Measurements from ENCODE around the gene RAB3GAP2.

Gene RAB3GAP2

GRCh38 chr1:220303871-220304270, 31.6 kb upstream of the RAB3GAP2 start:
- H3K36me3 ChIP-seq (ENCODE audit: insufficient read depth, low read length) = no peaks in the 10 kb centered on the region
- no peaks in the 10 kb centered on the region for H3K9me3 ChIP-seq (ENCODE audit: low read length)
- H3K4me3 ChIP-seq (ENCODE audit: low read depth in 1 of 2, low read length in 2 of 2) = no peak overlapping the region
- no peak overlapping the region for H3K27ac ChIP-seq (ENCODE audit: low read depth, low read length)
- no peak overlapping the region for H3K9ac ChIP-seq (ENCODE audit: low read length)
- no peaks in the 10 kb centered on the region for H3K27me3 ChIP-seq (ENCODE audit: control insufficient read depth in 1 of 2, insufficient read depth in 2 of 2, low read length in 2 of 2)
- H3K4me1 ChIP-seq (ENCODE audit: insufficient read depth, low read length) = no peaks in the 10 kb centered on the region

DNA sequence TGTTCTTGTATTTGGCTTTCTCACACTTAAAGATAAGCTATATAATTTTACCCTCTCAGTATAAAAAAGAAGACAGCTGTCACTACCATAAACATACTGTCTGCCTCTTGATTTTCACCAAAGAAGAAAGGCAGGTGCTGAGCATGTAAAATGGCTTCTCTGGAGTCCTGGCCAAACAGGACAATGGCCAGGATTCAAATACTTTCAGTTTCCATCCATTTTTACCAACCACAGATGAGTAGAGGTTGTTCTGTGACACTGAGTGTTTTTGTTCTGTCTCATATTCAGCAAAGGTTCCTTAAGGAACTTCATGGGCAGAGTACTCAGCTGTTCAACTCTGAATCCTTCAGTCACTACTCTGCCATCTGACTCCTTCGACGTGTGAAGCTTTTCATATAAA, 29.4 kb upstream of the RAB3GAP2 start:
- Histone ChIP-seq H3K4me1 (ENCODE audit: insufficient read depth, low read length) (no peaks in the 10 kb centered on the region), H3K9ac (ENCODE audit: low read length) (no peak overlapping the region), H3K36me3 (ENCODE audit: insufficient read depth, low read length) (no peaks in the 10 kb centered on the region), H3K9me3 (ENCODE audit: low read length) (no peaks in the 10 kb centered on the region), H3K27me3 (ENCODE audit: control insufficient read depth in 1 of 2, insufficient read depth in 2 of 2, low read length in 2 of 2) (no peaks in the 10 kb centered on the region), H3K27ac (ENCODE audit: low read depth, low read length) (no peak overlapping the region), H3K4me3 (ENCODE audit: low read depth in 1 of 2, low read length in 2 of 2) (no peak overlapping the region)

GRCh38 chr1:220300442-220301121, 28.3 kb upstream of the RAB3GAP2 start:
- H3K27ac ChIP-seq (ENCODE audit: low read depth, low read length) = no peak overlapping the region
- H3K4me3 ChIP-seq (ENCODE audit: low read depth in 1 of 2, low read length in 2 of 2) = no peak overlapping the region
- H3K36me3 ChIP-seq (ENCODE audit: insufficient read depth, low read length) = no peaks in the 10 kb centered on the region
- no peak overlapping the region for H3K9ac ChIP-seq (ENCODE audit: low read length)
- no peaks in the 10 kb centered on the region for H3K4me1 ChIP-seq (ENCODE audit: insufficient read depth, low read length)
- no peaks in the 10 kb centered on the region for H3K9me3 ChIP-seq (ENCODE audit: low read length)
- no peaks in the 10 kb centered on the region for H3K27me3 ChIP-seq (ENCODE audit: control insufficient read depth in 1 of 2, insufficient read depth in 2 of 2, low read length in 2 of 2)

DNA sequence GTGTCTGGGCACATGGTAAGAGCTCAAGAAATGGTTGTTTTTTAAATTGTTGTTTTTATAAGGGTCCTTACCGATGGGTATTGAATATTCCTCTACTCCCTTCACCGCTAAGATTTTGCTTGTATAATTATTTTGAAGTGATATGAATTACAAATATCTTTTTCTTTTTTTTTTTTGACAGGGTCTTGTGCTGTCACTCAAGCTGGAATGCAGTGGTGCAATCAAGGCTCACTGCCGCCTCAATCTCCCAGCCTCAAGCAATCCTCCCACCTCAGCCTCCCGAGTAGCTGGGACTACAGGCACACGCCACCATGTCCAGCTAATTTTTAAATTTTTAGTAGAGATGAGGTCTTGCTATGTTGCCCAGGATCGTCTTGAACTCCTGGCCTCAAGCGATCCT, 27.1 kb upstream of the RAB3GAP2 start:
- H3K27me3 ChIP-seq (ENCODE audit: control insufficient read depth in 1 of 2, insufficient read depth in 2 of 2, low read length in 2 of 2) = no peaks in the 10 kb centered on the region
- no peak overlapping the region for H3K9ac ChIP-seq (ENCODE audit: low read length)
- H3K27ac ChIP-seq (ENCODE audit: low read depth, low read length) = no peak overlapping the region
- H3K4me3 ChIP-seq (ENCODE audit: low read depth in 1 of 2, low read length in 2 of 2) = no peak overlapping the region
- no peaks in the 10 kb centered on the region for H3K4me1 ChIP-seq (ENCODE audit: insufficient read depth, low read length)
- no peaks in the 10 kb centered on the region for H3K9me3 ChIP-seq (ENCODE audit: low read length)
- H3K36me3 ChIP-seq (ENCODE audit: insufficient read depth, low read length) = no peaks in the 10 kb centered on the region

DNA sequence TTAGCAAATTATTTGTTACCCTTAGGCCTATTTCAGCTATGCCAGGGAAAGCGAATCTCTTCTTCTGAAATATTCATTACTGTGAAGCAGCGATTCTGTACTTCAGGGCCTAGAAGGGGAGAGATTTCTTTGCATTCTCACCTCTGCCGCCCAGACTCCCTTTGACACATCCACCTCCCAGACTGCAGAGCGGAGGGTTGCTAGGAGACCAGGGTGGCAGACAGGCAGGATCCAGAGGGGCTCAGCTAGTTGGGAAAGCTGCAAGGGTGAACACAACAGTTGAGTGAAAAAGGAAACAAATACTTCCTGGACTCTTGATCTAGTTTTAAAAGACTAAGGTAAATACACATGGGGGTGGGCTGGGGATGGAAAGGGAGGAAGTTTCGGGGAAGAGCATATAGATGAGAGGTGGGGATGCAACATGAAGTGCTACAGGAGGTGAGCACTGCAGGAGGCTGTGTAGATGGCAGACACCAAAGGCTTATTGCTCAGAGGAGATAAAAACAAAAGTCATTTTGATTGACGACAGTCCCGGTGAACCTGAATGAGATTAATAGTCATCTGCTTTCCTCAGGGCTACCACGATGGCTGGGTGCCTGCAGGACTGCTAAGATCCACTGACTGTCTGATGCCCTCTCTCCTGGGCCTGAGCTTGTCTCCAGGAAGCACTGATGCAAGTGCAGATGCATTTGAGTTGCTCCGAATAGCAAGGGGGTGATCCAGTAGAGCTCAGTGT, 26.4 kb upstream of the RAB3GAP2 start:
- H3K9ac ChIP-seq (ENCODE audit: low read length) = no peak overlapping the region
- no peaks in the 10 kb centered on the region for H3K4me1 ChIP-seq (ENCODE audit: insufficient read depth, low read length)

GRCh38 chr1:220296981-220297380, 24.7 kb upstream of the RAB3GAP2 start:
- no peak overlapping the region for H3K9ac ChIP-seq (ENCODE audit: low read length)
- no peaks in the 10 kb centered on the region for H3K4me1 ChIP-seq (ENCODE audit: insufficient read depth, low read length)
- no peak overlapping the region for H3K4me3 ChIP-seq (ENCODE audit: low read depth in 1 of 2, low read length in 2 of 2)
- no peaks in the 10 kb centered on the region for H3K9me3 ChIP-seq (ENCODE audit: low read length)
- no peak overlapping the region for H3K27ac ChIP-seq (ENCODE audit: low read depth, low read length)
- H3K36me3 ChIP-seq (ENCODE audit: insufficient read depth, low read length) = no peaks in the 10 kb centered on the region
- no peaks in the 10 kb centered on the region for H3K27me3 ChIP-seq (ENCODE audit: control insufficient read depth in 1 of 2, insufficient read depth in 2 of 2, low read length in 2 of 2)

More for the DNA sequence above, 26.4 kb upstream of the RAB3GAP2 start:
- no peaks in the 10 kb centered on the region for H3K36me3 ChIP-seq (ENCODE audit: insufficient read depth, low read length)
- no peaks in the 10 kb centered on the region for H3K9me3 ChIP-seq (ENCODE audit: low read length)
- no peak overlapping the region for H3K27ac ChIP-seq (ENCODE audit: low read depth, low read length)
- H3K27me3 ChIP-seq (ENCODE audit: control insufficient read depth in 1 of 2, insufficient read depth in 2 of 2, low read length in 2 of 2) = no peaks in the 10 kb centered on the region
- H3K4me3 ChIP-seq (ENCODE audit: low read depth in 1 of 2, low read length in 2 of 2) = no peak overlapping the region

DNA sequence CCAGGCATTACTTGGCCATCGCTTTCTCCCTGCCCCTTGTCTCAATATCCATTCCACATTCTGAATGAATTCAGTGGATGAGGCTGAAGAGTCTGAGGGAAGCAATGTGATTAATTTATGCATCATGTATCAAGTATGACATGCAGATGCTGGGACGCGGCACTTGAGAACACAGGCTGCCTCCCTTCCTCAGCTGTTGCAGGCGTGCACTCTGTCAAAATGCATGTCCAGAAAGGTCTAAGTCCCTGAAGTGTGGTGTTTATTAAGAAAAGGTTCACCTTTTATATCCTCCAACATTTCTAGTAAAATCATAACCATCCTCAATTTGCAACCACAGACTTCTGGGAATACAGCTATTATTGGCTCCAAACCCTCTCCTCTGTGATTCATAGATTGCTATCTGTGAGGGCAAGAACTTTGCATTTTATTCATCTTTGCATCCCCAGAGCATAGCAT, 22.6 kb upstream of the RAB3GAP2 start:
- no peaks in the 10 kb centered on the region for H3K36me3 ChIP-seq (ENCODE audit: insufficient read depth, low read length)

GRCh38 chr1:220291580-220291979, 19.3 kb upstream of the RAB3GAP2 start:
- Histone ChIP-seq H3K36me3 (ENCODE audit: insufficient read depth, low read length) (no peaks in the 10 kb centered on the region), H3K4me3 (ENCODE audit: low read depth in 1 of 2, low read length in 2 of 2) (no peak overlapping the region), H3K9me3 (ENCODE audit: low read length) (no peaks in the 10 kb centered on the region), H3K27ac (ENCODE audit: low read depth, low read length) (no peak overlapping the region), H3K27me3 (ENCODE audit: control insufficient read depth in 1 of 2, insufficient read depth in 2 of 2, low read length in 2 of 2) (no peaks in the 10 kb centered on the region), H3K9ac (ENCODE audit: low read length) (no peak overlapping the region), H3K4me1 (ENCODE audit: insufficient read depth, low read length) (no peaks in the 10 kb centered on the region)

More for the DNA sequence above, 22.6 kb upstream of the RAB3GAP2 start:
- no peaks in the 10 kb centered on the region for H3K4me1 ChIP-seq (ENCODE audit: insufficient read depth, low read length)
- H3K9ac ChIP-seq (ENCODE audit: low read length) = no peak overlapping the region
- no peak overlapping the region for H3K4me3 ChIP-seq (ENCODE audit: low read depth in 1 of 2, low read length in 2 of 2)
- H3K27me3 ChIP-seq (ENCODE audit: control insufficient read depth in 1 of 2, insufficient read depth in 2 of 2, low read length in 2 of 2) = no peaks in the 10 kb centered on the region
- H3K9me3 ChIP-seq (ENCODE audit: low read length) = no peaks in the 10 kb centered on the region
- H3K27ac ChIP-seq (ENCODE audit: low read depth, low read length) = no peak overlapping the region

DNA sequence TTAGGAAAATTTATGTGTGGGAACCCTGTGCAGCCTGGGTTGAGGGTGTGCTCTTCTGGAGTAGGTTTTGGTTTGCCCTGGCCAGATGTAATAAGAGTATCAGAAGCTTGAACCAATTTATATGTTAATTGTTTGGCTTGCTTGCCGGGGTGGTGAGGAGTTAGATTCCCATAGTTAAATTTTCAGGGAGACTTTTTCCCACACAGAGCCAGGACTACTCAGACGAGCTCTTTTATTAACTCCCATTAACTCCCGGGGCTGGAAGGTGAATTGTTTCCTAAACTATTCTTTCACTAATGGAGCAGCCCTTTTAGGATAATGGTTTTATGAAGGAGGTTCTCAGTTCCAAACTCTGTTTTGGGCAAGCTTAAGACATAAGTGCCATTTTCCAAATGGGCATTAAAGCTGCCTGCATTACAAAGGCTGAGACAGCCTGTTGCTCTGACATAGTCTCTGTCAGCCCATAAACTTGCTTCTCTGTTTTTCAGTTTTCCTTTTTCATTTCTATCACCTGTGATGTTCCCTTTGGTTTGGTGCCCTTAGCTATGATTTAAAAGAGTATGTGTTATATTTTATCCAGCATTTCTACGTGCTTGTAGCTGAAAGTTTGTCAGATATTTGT, 18.0 kb upstream of the RAB3GAP2 start:
- H3K27ac ChIP-seq (ENCODE audit: low read depth, low read length) = no peak overlapping the region
- no peaks in the 10 kb centered on the region for H3K9me3 ChIP-seq (ENCODE audit: low read length)
- no peak overlapping the region for H3K4me3 ChIP-seq (ENCODE audit: low read depth in 1 of 2, low read length in 2 of 2)
- no peak overlapping the region for H3K9ac ChIP-seq (ENCODE audit: low read length)
- H3K27me3 ChIP-seq (ENCODE audit: control insufficient read depth in 1 of 2, insufficient read depth in 2 of 2, low read length in 2 of 2) = no peaks in the 10 kb centered on the region
- no peaks in the 10 kb centered on the region for H3K36me3 ChIP-seq (ENCODE audit: insufficient read depth, low read length)
- no peaks in the 10 kb centered on the region for H3K4me1 ChIP-seq (ENCODE audit: insufficient read depth, low read length)

DNA sequence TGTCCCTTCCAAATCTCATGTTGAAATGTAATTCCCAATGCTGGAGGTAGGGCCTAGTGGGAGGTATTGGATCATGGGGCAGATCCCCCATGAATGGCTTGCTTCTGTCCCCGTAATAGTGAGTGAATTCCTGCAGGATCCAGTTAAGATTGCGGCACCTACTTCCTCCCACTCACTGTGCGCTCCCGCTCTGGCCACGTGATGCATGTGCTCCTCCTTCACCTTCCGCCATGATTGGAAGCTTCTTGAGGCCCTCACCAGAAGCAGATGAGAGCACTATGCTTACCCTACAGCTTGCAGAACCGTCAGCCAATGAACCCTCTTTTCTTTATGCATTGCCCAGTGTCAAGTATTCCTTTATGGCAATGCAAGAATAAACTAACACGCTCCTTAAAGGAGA, 14.9 kb upstream of the RAB3GAP2 start:
- Histone ChIP-seq H3K9me3 (ENCODE audit: low read length) (no peaks in the 10 kb centered on the region), H3K27ac (ENCODE audit: low read depth, low read length) (no peak overlapping the region), H3K36me3 (ENCODE audit: insufficient read depth, low read length) (no peaks in the 10 kb centered on the region), H3K4me1 (ENCODE audit: insufficient read depth, low read length) (no peaks in the 10 kb centered on the region), H3K4me3 (ENCODE audit: low read depth in 1 of 2, low read length in 2 of 2) (no peak overlapping the region), H3K27me3 (ENCODE audit: control insufficient read depth in 1 of 2, insufficient read depth in 2 of 2, low read length in 2 of 2) (no peaks in the 10 kb centered on the region), H3K9ac (ENCODE audit: low read length) (no peak overlapping the region)

- H3K9me3 ChIP-seq (ENCODE audit: low read length) = no peaks in the 10 kb centered on the region
- no peak overlapping the region for H3K27ac ChIP-seq (ENCODE audit: low read depth, low read length)
- no peak overlapping the region for H3K4me3 ChIP-seq (ENCODE audit: low read depth in 1 of 2, low read length in 2 of 2)
- no peaks in the 10 kb centered on the region for H3K4me1 ChIP-seq (ENCODE audit: insufficient read depth, low read length)
- no peak overlapping the region for H3K9ac ChIP-seq (ENCODE audit: low read length)
- no peaks in the 10 kb centered on the region for H3K27me3 ChIP-seq (ENCODE audit: control insufficient read depth in 1 of 2, insufficient read depth in 2 of 2, low read length in 2 of 2)
- no peaks in the 10 kb centered on the region for H3K36me3 ChIP-seq (ENCODE audit: insufficient read depth, low read length)
Observed at GRCh38 chr1:220283625-220284024, 11.4 kb upstream of the RAB3GAP2 start.
